HCT116 (cell line): ENCODE data around the gene NOS1. TPM values are rescaled to one million over a fixed set of nuclear protein-coding genes. Genes with fewer than 3 reads are reported as not detected.

Source experiments
- ATAC-seq: fragments of 200-7000 bp; cut with Tn5 transposase; 2 replicates; pipeline ENCODE4 v1.9.1; 2020; ENCODE audit warnings: mild to moderate bottlenecking, moderate library complexity
- BruUV-seq: library from RNA; stranded (reverse); fragments of 400-500 nt; replicated peaks from 2 replicates; lab custom pipeline; 2021; lab: Mats Ljungman, UMichigan
- CTCF ChIA-PET: fragments of 300-600 bp; sonication (Branson Sonifier 250); formaldehyde crosslinking; loops from one replicate; lab custom pipeline; 2021; ENCODE audit warnings: antibody characterized with exemption; lab: Charles Lee
- POLR2A ChIA-PET: fragments of 300-600, 350-600 bp; sonication (Branson Sonifier 250); formaldehyde crosslinking; loops from one replicate; lab custom pipeline; 2021; ENCODE audit warnings: antibody characterized with exemption; lab: Charles Lee
- RAD21 ChIA-PET, 2 experiments: fragments of 300-600 bp; sonication (Branson Sonifier 250); formaldehyde crosslinking; loops; one replicate each; lab custom pipeline; 2023; ENCODE audit warnings: low total read pairs in 2 of 2; ENCODE audit not compliant: uncharacterized antibody in 2 of 2, unreplicated experiment in 2 of 2, low non-redundant PET in 1 of 2; lab: Charles Lee
- DNase-seq: peaks from one replicate; pipeline ENCODE4 v3.0.0-alpha.2; 2010; ENCODE audit warnings: low read depth, low spot score
- H2AFZ ChIP-seq: fragments of 200-600 bp; shearing (Covaris generic), sonication (generic); 2 replicates; pipeline ENCODE4 v1.6.1; 2017; ENCODE audit warnings: low read depth, mixed run types, mixed read lengths, antibody characterized with exemption, low read length; ENCODE audit not compliant: poor library complexity, severe bottlenecking
- H3K27ac ChIP-seq: 2 replicates; pipeline ENCODE4 v1.5.1; 2012; ENCODE audit warnings: low read depth, low read length
- H3K27me3 ChIP-seq: fragments of 200-600 bp; sonication (generic); 2 replicates; pipeline ENCODE4 v1.6.1; 2016; ENCODE audit warnings: mixed run types, low read length, mixed read lengths; ENCODE audit not compliant: insufficient read depth
- H3K36me3 ChIP-seq, 2 experiments: fragments of 200-500 bp in 1 of 2; fragments of 200-600 bp in 1 of 2; sonication (Bioruptor generic) in 1 of 2; sonication (generic) in 1 of 2; 2 replicates each; pipeline versions ENCODE4 v1.5.1 to v1.6.1; 2014 to 2016; ENCODE audit warnings: low read length in 2 of 2, inconsistent platforms in 1 of 2, mixed read lengths in 1 of 2, mixed run types in 1 of 2; ENCODE audit not compliant: insufficient read depth in 2 of 2, control insufficient read depth in 1 of 2
- H3K4me1 ChIP-seq, 2 experiments: fragments of 200-600 bp in 1 of 2; sonication (generic) in 1 of 2; 2 replicates each; pipeline versions ENCODE4 v1.5.1 to v1.6.1; 2012 to 2017; ENCODE audit warnings: low read length in 2 of 2, inconsistent platforms in 1 of 2, mild to moderate bottlenecking in 1 of 2, mixed read lengths in 1 of 2, mixed run types in 1 of 2, moderate library complexity in 1 of 2; ENCODE audit not compliant: insufficient read depth in 2 of 2, control insufficient read depth in 1 of 2
- H3K4me2 ChIP-seq: fragments of 200-600 bp; sonication (generic); 2 replicates; pipeline ENCODE4 v1.6.1; 2017; ENCODE audit warnings: mixed run types, low read length, mixed read lengths
- H3K4me3 ChIP-seq, 2 experiments: fragments of 200-600 bp in 1 of 2; sonication (generic) in 1 of 2; replicated peaks in 1 of 2; 2 replicates each; pipeline ENCODE4 v1.5.1; 2011 to 2016; ENCODE audit warnings: low read length in 2 of 2, control low read depth in 1 of 2, low read depth in 1 of 2, mild to moderate bottlenecking in 1 of 2, mixed read lengths in 1 of 2, mixed run types in 1 of 2
- H3K79me2 ChIP-seq: fragments of 200-600 bp; sonication (generic); 2 replicates; pipeline ENCODE4 v1.6.1; 2017; ENCODE audit warnings: mild to moderate bottlenecking, mixed run types, low read length, moderate library complexity, mixed read lengths; ENCODE audit not compliant: insufficient read depth
- H3K9ac ChIP-seq: fragments of 200-600 bp; sonication (generic); 2 replicates; pipeline ENCODE4 v1.6.1; 2016; ENCODE audit warnings: low read length, mixed read lengths
- H3K9me2 ChIP-seq: fragments of 200-600 bp; sonication (generic), shearing (Covaris generic); 2 replicates; pipeline ENCODE4 v1.6.1; 2017; ENCODE audit warnings: mixed run types, mild to moderate bottlenecking, moderate library complexity; ENCODE audit not compliant: insufficient read depth
- H3K9me3 ChIP-seq, 2 experiments: fragments of 200-500 bp in 1 of 2; fragments of 200-600 bp in 1 of 2; sonication (Bioruptor generic) in 1 of 2; sonication (generic) in 1 of 2; 2 replicates each; pipeline ENCODE4 v1.6.1; 2014 to 2017; ENCODE audit warnings: low read length in 2 of 2, mixed read lengths in 2 of 2, inconsistent platforms in 1 of 2, low read depth in 1 of 2, mild to moderate bottlenecking in 1 of 2, mixed run types in 1 of 2, moderate library complexity in 1 of 2; ENCODE audit not compliant: control insufficient read depth in 1 of 2, insufficient read depth in 1 of 2
- H4K20me1 ChIP-seq: fragments of 200-600 bp; sonication (generic), shearing (Covaris generic); 2 replicates; pipeline ENCODE4 v1.6.1; 2017; ENCODE audit warnings: mixed run types, mild to moderate bottlenecking, moderate library complexity; ENCODE audit not compliant: insufficient read depth
- ATF3 ChIP-seq: IDR thresholded peaks from 2 replicates; pipeline ENCODE4 v1.6.1; 2012
- ELF1 ChIP-seq: IDR thresholded peaks from 2 replicates; pipeline ENCODE4 v1.6.1; 2012; ENCODE audit warnings: low read depth, borderline replicate concordance
- JUND ChIP-seq: IDR thresholded peaks from 2 replicates; pipeline ENCODE4 v1.6.1; 2012
- YY1 ChIP-seq: IDR thresholded peaks from 2 replicates; pipeline ENCODE4 v1.6.1; 2011; ENCODE audit warnings: low read length, low read depth, moderate library complexity, mild to moderate bottlenecking; ENCODE audit not compliant: insufficient replicate concordance; ENCODE audit errors: extremely low read depth
- ZBTB33 ChIP-seq: IDR thresholded peaks from 2 replicates; pipeline ENCODE4 v1.6.1; 2011; ENCODE audit warnings: mild to moderate bottlenecking, low read length, moderate library complexity; ENCODE audit not compliant: insufficient replicate concordance; ENCODE audit errors: extremely low read depth
- ZNF274 ChIP-seq: fragments of 200-500 bp; sonication (Bioruptor generic); IDR thresholded peaks from 2 replicates; pipeline ENCODE4 v1.6.1; 2014; ENCODE audit warnings: mild to moderate bottlenecking, low read depth, low read length, inconsistent platforms
- intact Hi-C: fragments of 100-400 bp; cut with micrococcal nuclease; formaldehyde crosslinking; loops from 2 replicates; pipeline ENCODE4 v1.10.0; 2022
- total RNA-seq: library from RNA; stranded (reverse); gene quantifications from one replicate; pipeline ENCODE4 v1.2.1, GENCODE V29; 2021; ENCODE audit not compliant: unreplicated experiment

The NOS1 gene
- total RNA-seq, 1 experiment from 2014 or later = 0.22 TPM

GRCh38 chr12:117313926-117314325, 47.5 kb downstream of the NOS1 start (continued):
- TF ChIP-seq ZNF274 (no peak), YY1 (no peak), ZBTB33 (no peak)

GRCh38 chr12:117312770-117313169, 48.7 kb downstream of the NOS1 start:
- TF ChIP-seq JUND = no peak
- no peak for TF ChIP-seq ELF1
- no peak for TF ChIP-seq ATF3
- no peaks in the 10 kb centered on the region for H3K36me3 ChIP-seq
- H2AFZ ChIP-seq = no peak overlapping the region
- intact Hi-C loops = no loop called here
- H3K79me2 ChIP-seq = no peaks in the 10 kb centered on the region
- no peak for ATAC-seq
- H3K27me3 ChIP-seq = peaks cover 5% of the 10 kb centered on the region; the same call in 1 of the 2 replicates
- H3K27ac ChIP-seq = no peak overlapping the region
- no peak for DNase-seq
- ChIA-PET RAD21 (no interaction called here), CTCF (no interaction called here), POLR2A (no interaction called here)
- no peaks in the 10 kb centered on the region for H3K4me1 ChIP-seq
- H3K4me2 ChIP-seq = no peak overlapping the region
- H3K9me3 ChIP-seq = no peaks in the 10 kb centered on the region
- BruUV-seq = no TSS peak
- no peak overlapping the region for H3K9ac ChIP-seq
- H3K4me3 ChIP-seq = no peak overlapping the region
- no peaks in the 10 kb centered on the region for H3K9me2 ChIP-seq
- H4K20me1 ChIP-seq = no peaks in the 10 kb centered on the region
